ENCODE data around the gene GPRC5D. TPM values are rescaled to one million over a fixed set of nuclear protein-coding genes. Genes with fewer than 3 reads are reported as not detected.

The GPRC5D gene
- polyA plus RNA-seq, 1 of the 3 experiments (the other 2 are of a cell fraction): not detected

- TF ChIP-seq EP300 (IDR thresholded peaks at IDR 0.05; ENCODE audit: borderline replicate concordance in 1 of 2, low read depth in 1 of 2, low read length in 1 of 2) (no peak), TEAD4 (IDR thresholded peaks at IDR 0.05; ENCODE audit: borderline replicate concordance, insufficient read depth) (no peak), TCF12 (IDR thresholded peaks at IDR 0.05) (peak; percentile 64; the same call in 1 of the 2 replicates)
Observed at GRCh38 chr12:12979731-12980259, 27.8 kb upstream of the GPRC5D start (continued).

- Histone ChIP-seq H3K4me2 (0 out of 2 replicates have a peak overlapping the region, but pooled peaks have one; percentile 1), H3K79me2 (ENCODE audit: insufficient read depth) (peaks cover 9% of the 10 kb centered on the region; the same call in 1 of the 2 replicates), H3K9me3 (no peaks in the 10 kb centered on the region), H3K4me3 (ENCODE audit: low read depth in 2 of 2, low read length in 1 of 2) (no peak overlapping the region), H3K9me2 (no peaks in the 10 kb centered on the region), H3K4me1 (ENCODE audit: control insufficient read depth in 1 of 2, insufficient read depth in 2 of 2, low read depth in 1 of 2, low read length in 1 of 2) (peaks cover 2 to 20% of the 10 kb centered on the region in 2 experiments; a peak in 3 of 4 replicates), H3K36me3 (replicated peaks in 1 of 2; ENCODE audit: control insufficient read depth in 1 of 2, insufficient read depth in 2 of 2, low read length in 1 of 2) (peaks cover 16 to 26% of the 10 kb centered on the region in 2 experiments), H3K27me3 (ENCODE audit: insufficient read depth) (no peaks in the 10 kb centered on the region), H3K27ac (ENCODE audit: low read depth in 2 of 2, low read length in 1 of 2) (peak overlapping the region in 1 of 2 experiments; percentile 88; a peak in 2 of 4 replicates), H4K20me1 (ENCODE audit: insufficient read depth) (no peaks in the 10 kb centered on the region), H3F3A (replicated peaks; ENCODE audit: insufficient read depth) (peaks cover 41% of the 10 kb centered on the region), H3K9ac (peak overlapping the region; percentile 59), H2AFZ (ENCODE audit: low read depth) (no peak overlapping the region)
- TF ChIP-seq NFIC (IDR thresholded peaks at IDR 0.05; ENCODE audit: borderline replicate concordance): no peak
- no peak for TF ChIP-seq TCF12 (IDR thresholded peaks at IDR 0.05)
- no peak for TF ChIP-seq EP300 (IDR thresholded peaks at IDR 0.05; ENCODE audit: borderline replicate concordance in 1 of 2, low read depth in 1 of 2, low read length in 1 of 2)
- no peak for TF ChIP-seq YY1 (IDR thresholded peaks at IDR 0.05; ENCODE audit: low read depth)
- TF ChIP-seq MEF2A (IDR thresholded peaks at IDR 0.05; ENCODE audit: borderline replicate concordance, low read depth): no peak
- TF ChIP-seq USF2 (IDR thresholded peaks at IDR 0.05; ENCODE audit: borderline replicate concordance, low read depth, low read length): no peak
- TF ChIP-seq RAD21 (IDR thresholded peaks at IDR 0.05; ENCODE audit: low read length): no peak
- TF ChIP-seq FOXM1 (IDR thresholded peaks at IDR 0.05; ENCODE audit: low read depth): no peak
- TF ChIP-seq RXRA (IDR thresholded peaks at IDR 0.05; ENCODE audit: borderline replicate concordance, low read depth): no peak
- no peak for TF ChIP-seq CHD2 (IDR thresholded peaks at IDR 0.05; ENCODE audit: low read length, partially characterized antibody)
- TF ChIP-seq FOSL2 (IDR thresholded peaks at IDR 0.05; ENCODE audit: borderline replicate concordance, low read depth): no peak
- no peak for TF ChIP-seq SMC3 (IDR thresholded peaks at IDR 0.05; ENCODE audit: low read depth, low read length)
- TF ChIP-seq CTCF (IDR thresholded peaks at IDR 0.05): no peak
- no peak for TF ChIP-seq GATA2 (CRISPR knock-in tag; IDR thresholded peaks at IDR 0.05)
- TF ChIP-seq ELF1 (IDR thresholded peaks at IDR 0.05): no peak
- no peak for TF ChIP-seq JUND (IDR thresholded peaks at IDR 0.05)
- CTCF ChIA-PET: interaction anchor here (1.2 to 5.8 kb wide), 2 partner anchors 63 to 233 kb away, joined by 4 to 38 read pairs; no protein-coding TSS in a partner anchor
- POLR2A ChIA-PET: no interaction called here
- WGBS (ENCODE audit: low lambda C conversion rate): 80% methylated on average over 4 of the region's 4 CpGs
- DNase-seq: no peak
Observed at GRCh38 chr12:12979126-12979525, 27.2 kb upstream of the GPRC5D start.

All from SK-N-SH (cell line).